ENCODE results near the gene MYBPHL.

DNA sequence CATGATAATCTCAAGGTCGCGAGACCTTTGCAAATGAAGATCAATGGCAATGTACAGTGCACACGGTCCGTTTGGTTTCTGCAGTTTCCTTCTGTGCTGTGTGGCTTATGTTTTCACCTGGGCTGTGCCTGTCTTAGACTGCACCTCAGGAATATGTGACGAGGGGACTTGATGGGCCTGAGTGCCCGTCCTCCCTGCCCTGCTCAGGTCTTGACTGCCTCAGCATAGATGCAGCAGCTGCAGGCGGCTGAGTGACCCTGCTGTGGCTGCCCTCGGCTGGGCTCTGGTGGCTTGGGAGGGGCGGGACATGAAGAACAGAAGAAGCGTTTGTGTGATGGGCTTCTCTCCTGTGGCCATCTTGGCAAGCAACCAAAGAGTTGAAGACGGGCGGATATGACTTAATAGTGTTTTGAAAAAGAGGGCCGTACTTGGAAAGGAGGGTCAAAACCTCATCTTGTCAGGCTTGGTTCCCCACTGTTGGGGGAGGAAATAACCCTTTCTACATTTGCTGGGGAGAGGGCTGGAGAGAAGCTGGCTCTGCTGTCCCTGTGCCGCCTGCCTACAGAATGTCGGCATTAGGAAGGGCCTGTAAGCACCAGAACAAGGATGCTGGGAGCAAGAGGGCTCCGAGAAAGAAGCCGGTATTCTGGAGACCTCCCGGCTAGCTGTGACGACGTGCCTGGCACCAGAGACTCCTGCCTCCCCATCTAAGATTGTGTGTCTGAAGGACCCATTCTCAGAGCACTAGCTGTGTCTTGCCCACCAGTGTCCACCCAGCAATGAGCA, 7.1 kb downstream of the MYBPHL start:
- TF ChIP-seq EZH2 (IDR thresholded peaks at IDR 0.05) (no peak), POLR2AphosphoS5 (IDR thresholded peaks at IDR 0.05; ENCODE audit: borderline replicate concordance, low read depth, low read length) (no peak), FOXP2 (optimal IDR thresholded peaks at IDR 0.05; ENCODE audit: control extremely low read depth, extremely low read length, insufficient read depth) (no peak)

Data from SK-N-MC (cell line).